NCI-H1105 treated with DMSO at 0.1 percent for 48 hours (cell line): ENCODE data around the gene CLRN2.

Experiments
- DNase-seq: peaks from one replicate; lab custom pipeline; 2025; lab: John Stamatoyannopoulos, UW

Gene CLRN2, protein sequence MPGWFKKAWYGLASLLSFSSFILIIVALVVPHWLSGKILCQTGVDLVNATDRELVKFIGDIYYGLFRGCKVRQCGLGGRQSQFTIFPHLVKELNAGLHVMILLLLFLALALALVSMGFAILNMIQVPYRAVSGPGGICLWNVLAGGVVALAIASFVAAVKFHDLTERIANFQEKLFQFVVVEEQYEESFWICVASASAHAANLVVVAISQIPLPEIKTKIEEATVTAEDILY

DNA sequence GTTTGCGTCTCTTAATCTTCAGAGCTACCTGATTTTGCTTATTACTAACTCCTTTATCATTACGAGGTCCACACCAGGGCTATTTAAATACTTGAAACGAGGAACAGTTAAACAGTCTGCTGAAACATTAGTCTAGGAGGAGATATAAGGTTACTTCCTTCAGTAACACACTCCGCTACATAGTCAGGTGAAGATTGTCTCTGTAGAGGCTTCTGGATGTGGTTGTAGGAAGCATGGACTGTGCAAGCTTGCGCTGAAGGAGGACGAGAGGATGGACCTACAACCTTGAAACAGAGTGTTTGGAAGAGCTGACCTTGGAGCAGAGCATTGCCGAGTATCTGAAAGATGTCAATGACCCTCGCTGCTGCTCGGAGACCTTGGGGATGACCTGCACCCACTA lies at the start of gene CLRN2:
Gene CLRN2, plus strand, starts transcription at position 301 of the 400 bp plus-strand sequence. CDS start 102 bp downstream, outside the sequence.
- no peak for DNase-seq

DNA sequence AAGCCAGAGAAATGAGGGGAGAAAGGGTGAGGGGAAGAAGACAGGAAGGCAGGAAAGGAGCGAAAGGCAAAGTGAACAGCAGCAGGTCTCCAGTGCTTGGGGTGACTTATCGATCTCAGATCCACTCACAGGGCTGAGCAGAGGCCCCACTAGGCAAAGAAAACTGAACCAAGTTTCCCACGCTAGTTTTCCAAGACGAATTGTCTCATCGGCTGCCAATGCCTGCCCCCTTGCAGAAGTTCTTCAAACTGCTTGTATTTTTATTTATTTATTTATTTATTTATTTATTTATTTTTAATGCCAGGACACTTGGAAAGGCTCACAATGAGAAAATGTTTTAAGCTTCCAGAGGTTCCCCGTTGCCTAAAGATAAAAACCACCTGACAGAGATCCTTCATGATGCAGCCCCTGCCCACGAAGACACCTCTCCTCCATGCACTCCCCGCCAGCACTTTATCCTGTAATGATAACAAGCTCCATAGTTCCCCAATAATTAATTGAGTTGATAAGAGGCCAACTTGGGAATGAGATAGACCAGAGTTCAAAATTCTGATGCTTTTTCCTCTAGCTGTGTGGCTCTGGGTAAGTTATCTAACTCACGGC lies 46.2 kb upstream of the CLRN2 start:
- DNase-seq: no peak

DNA sequence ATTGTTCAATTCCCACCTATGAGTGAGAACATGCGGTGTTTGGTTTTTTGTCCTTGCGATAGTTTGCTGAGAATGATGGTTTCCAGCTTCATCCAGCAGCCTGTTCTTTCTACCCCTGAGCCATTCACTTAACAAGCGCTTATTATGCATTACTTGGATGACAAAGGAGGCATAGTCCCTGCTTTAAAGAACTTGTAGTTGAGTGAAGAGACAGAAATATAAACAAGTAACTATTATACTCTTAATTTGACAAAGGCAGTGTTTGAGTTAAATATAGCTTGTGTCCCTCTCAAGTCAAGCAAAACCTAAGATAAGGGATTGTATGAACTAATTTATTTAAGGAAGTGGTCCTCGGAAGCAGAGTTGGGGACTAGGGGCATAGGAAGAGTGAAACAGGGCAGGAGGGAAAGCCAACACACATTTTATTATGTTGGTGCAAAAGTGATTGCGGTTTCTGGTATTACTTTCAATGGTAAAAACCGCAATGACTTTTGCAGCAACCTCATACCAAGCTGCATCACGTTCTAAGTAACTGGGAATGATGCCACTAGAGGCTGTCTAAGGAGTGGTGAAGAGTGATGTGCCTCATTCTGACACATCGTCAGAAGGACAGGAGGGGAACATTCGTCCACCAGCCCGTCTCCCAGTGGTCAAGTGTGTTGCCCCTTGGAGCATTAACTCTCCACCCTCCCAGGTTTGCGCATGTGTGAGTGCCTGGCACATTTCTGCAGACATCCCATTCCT lies 44.9 kb upstream of the CLRN2 start:
- no peak for DNase-seq

DNA sequence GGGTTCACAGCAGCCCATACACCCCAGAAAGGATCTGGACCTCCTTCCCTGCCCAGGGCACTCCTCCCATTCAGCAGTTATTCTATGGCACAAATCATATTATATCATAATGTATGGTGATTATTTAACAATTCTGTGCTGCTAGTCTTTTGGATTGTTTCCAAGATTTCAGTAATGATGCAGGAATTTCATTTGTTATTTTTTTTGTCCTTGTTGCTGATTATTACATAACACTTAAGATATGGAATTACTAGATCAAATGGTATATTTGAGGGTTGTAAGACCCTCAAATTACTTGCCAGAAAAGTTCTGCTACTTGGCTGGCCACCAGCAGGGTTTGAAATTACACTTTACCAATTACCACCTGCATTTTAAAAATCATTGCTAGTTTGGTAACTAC lies 39.5 kb upstream of the CLRN2 start:
- no peak for DNase-seq

DNA sequence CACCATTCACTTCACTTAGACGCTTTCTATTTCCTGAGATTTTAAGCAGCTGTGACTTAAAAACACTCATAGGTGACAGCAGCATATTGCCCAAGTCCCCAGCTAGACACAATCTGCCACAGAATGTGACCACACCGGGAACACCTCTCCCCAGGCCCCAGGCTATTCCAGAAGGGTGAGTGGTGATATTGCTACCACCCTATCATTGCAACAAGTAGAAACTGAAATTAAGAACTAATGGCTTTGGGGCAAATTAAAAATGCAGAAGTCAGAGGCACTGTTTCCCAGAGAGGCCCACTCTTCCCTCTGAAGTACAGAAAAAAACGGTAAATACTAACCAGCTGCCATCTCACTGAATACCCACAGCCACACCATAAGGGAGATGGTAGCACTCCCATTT lies 38.1 kb upstream of the CLRN2 start:
- no peak for DNase-seq

DNA sequence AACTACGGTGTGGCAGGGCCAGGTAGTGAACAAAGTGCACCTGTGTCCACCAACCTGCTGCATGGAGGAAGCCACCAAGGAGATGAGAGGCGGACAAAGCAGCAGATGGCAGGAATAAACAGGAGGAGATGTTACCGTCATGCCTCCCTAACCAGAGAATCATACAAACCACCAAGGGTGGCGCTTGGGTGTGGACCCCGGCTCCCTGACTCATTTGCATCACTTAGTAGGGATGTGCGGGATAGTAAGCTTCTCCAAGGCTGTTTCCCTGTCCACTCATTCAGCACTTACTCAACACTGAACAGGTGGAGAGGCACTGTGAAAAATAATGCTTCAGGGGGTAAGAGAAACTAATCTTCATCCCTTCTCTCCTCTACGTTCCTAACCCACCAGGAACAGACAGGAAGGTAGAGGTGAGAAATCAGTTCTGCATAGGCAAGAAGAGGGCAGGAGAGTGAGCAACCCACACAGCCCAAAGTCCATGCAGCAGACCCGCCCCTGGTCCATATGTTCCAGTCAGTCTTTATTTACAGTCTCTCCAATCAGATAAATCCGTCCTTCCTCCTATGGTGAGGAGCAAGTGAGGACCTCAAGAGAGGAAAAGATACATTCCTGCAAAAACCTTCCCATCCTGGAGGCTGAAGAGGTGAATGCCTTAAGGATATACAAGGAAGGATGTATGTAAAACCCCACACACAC lies 37.0 kb upstream of the CLRN2 start:
- DNase-seq: no peak

DNA sequence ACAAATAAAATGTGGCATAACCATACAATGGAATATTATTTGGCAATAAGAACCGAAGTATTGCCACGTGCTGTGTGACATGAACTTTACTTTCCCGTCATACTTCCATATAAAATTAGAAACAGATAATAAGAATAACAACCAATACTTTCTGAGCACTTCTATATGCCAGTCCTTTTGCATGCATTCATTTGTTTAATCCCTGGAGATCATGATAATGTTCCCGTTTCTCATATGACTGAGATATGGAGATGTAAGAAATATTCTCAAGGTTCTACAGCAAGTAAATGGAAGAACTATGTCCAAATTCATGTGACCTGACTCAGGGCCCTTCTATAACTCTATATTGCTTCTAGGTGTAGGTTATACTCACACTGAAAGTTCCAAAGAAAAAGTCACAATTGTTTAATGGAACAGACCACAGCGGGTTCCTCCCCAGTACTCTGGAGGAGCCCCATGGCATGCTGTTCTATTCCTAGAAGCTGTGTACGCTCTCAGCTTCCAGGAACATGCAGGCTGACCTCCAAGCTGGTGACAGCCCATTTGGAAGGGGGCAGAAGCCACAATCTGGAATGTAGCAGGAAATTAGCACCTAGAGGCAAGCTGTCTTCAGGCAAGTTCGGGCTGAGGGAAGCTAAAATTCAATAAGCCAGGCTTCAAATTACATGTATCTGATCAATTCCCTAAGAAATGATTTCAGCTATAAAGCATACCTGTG lies 34.6 kb upstream of the CLRN2 start:
- no peak for DNase-seq

DNA sequence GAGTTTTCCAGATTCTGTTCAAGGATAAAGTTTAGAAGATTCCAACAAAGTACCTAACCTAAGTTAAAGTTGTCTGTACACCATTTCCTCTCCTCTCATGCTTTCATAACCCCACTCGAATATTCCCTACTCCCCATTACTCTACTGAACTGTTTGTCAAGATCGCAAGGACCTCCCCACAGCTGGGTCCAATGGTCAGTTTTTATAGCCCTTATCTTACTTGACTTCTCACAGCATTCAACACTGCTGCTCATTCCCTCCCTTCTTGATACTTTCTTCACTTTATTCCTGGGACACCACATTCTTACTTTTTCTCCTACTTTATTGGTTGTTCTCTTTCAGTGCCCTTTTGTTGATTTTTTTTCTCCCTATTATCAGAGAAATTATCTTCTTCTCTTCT lies 34.0 kb upstream of the CLRN2 start:
- DNase-seq: no peak

DNA sequence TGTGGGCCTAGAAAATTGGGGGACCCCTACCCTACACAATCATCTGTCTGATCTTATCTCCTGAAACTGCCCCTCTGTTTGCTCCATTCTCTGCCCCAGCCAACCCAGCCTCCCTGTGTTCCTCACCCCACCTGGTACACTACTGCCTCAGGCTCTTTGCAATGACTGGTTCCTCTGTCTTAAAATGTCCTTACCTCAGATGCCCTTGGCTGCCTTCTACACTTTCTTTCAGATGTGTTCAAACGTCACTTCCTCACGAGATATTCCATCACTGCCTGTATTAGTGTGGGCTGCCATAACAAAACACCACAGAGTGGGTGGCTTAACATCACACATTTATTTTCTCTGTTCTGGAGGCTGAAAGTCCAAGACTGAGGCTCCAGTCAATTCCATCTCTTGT lies 32.2 kb upstream of the CLRN2 start:
- no peak for DNase-seq

DNA sequence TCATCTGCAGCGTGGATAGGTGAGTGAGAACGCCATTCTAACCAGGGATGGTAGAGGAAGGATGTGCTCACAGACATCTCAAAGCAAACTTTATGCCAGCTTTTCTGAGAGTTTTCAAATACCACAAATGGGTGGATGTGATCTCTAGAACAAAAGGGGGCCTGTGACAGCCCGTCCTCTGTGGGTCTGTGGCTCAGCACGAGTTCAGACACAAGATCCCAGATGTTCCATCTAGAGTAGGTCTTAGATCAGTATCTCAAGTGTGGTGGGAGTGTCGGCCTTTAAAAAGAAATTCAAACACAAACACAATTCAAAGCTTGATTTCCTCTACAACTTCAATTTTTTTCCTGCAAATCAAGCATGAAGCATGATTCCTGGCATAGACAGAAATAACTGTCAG lies 25.8 kb upstream of the CLRN2 start:
- no peak for DNase-seq

DNA sequence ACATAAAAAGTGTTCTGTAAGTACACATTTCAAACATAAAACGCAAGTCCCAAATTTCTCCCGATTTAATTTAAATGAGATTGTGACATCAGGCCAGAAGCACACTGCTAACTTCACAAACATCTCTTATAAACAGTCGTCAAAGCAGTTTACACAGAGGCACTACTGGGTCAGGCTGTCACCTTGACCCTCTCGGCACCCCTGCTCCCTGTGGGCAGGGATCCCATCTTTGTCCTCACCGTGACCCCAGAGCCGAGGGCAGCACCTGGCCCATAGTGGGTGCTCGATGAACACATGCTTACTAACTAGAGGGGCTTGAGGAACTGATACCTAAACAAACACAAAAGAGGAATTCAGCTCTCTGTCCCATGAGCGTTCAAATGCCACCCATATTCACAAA lies 25.2 kb upstream of the CLRN2 start:
- DNase-seq: no peak

DNA sequence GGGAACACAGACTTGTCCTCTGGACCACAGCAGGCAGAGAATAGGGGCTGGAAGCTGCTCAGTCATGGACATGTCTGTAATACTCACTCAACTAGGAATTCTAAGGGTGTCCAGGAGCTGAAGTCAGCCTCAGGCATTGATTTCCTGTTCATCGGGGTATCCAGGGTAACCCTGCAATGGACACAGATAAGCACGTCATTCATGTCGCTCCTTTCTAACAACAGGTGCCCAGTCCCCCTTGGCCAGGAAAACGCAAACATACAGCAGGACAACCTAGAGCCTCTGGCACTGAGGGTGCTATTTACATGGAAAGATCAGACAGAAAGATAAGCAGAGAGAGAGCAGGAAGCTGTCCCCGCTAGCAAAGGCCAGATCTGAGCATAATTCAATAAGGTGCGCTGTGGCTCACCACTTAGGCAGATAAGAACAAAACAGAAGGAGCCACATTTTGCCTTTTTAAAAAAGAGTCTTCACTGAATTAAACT lies 24.3 kb upstream of the CLRN2 start:
- peak; percentile 15 for DNase-seq

DNA sequence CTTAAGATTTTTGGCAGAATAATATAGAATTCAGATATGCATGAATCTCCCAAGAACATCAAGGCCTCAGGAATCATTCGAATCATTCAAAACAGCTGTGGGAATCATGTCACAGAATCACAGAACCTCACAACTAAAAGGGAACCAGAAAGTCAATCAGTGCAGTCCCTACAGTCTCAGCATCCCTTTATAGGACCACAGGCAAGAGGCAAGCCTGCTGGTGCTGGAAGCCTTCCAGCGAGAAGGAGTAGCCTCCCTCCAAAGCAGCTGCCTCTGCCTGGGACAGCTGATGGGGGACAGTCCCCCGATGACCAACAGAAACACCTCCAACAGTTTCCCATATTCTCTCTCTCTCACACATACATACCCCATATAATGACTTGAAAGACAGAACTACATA lies 23.8 kb upstream of the CLRN2 start:
- DNase-seq: no peak

DNA sequence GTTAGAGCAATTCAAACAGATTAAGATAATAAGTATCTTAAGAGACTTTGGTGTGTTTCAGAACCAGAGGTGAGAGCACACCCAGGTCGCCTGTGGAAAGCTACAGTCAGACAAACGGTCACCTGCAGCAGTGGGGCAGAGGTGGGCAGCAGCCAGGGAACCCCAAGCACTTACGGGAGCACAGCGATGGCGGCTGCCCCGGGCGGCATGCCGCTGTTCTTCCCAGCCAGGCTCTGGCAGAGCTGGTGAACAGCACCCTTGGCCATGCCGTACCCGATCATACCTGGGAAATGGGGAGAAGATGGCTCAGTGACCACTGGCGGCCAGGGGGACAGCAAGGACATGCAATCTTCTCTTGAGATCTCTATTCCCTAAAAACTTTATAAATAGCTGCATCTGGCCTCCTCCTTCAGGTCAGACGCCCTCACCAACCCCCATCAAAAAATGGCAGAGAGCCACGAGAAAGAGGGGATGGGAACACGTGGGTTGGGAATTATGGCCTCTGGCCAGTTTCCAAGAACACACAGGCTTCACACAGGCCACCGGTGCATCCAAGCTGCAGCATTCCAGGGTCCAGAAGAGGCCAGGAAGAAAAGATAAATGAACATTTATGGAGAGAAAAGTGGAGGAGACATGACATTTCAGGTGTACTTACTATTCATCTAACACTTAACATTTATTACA lies 22.8 kb upstream of the CLRN2 start:
- peak; percentile 65 for DNase-seq

DNA sequence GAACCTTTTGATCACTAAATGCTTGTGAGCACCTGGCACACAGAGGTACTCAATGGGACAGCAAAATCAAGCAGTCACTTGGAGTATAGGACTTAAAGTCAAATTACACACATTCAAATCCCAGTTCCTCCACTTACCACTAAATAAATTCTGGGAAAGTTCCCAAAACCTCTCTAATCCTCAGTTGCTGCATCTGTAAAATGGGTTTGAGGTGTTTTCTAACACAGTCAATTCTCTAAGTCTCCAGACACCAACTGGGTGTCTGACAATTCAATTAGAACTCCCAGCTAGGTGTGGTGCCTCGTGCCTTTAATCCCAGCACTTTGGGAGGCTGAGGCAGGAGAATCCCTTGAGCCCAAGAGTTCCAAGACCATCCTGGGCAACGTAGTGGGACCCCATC lies 22.1 kb upstream of the CLRN2 start:
- no peak for DNase-seq

DNA sequence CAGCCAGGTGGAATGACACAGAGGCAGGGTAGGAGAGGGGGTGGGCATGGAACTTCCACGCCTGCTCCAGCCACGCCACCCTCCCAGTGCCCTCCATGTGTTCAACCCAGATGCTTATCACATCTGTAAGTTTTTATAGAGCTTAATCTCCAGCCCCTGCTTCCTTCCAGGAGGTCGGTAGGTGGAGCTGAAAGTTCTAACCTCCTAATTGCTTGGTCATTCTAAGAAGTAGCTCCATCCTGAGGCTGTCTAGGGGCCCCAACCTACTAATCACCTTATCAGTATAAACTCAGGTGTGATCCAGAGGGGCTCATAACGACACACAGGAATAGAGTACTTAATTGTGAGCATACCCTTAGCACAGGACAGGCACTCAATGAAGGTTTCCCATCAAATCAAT lies 21.3 kb upstream of the CLRN2 start:
- DNase-seq: no peak

DNA sequence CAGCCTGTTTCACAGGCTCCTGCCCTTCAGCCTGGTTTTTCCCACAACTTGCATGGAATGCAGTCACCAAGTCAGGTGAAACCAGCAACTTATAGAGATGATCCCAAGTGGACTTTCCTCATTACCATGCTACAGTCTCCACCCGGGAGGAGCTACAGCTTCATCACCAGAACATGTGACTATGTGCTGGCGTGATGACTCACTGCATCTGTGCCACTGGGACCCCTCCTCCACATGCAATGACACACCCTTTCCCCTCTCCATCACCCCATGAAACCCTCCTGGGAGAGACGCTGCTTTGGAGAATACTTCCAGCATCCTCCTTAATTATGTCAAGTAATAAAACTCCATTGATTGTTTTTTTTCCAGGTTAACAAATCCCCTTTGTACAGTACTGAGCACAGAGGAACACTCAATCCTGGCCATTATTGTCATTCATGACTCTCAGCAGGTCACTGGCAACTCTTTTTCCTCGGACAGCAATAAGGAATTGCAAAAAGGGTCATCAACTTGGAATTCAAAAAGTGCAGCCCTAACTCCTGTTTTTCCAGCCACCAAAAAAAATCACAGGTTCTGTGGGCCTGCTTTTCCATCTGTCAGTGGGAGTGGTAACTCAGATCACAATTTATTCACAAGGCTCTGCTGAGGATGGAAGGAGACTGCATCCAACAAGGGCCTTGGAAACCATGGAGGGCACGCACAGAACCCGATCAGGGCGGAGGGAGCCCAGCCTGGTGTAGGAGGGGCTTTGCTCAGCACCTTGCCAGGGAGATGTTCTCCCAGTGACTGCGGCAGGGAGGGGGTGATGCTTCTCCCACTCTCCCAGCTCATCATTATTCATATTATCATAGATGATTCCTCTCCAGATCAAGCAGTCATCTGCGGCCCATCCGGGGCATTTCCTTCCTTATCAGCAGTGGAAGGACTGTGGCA lies 20.4 kb upstream of the CLRN2 start:
- no peak for DNase-seq

DNA sequence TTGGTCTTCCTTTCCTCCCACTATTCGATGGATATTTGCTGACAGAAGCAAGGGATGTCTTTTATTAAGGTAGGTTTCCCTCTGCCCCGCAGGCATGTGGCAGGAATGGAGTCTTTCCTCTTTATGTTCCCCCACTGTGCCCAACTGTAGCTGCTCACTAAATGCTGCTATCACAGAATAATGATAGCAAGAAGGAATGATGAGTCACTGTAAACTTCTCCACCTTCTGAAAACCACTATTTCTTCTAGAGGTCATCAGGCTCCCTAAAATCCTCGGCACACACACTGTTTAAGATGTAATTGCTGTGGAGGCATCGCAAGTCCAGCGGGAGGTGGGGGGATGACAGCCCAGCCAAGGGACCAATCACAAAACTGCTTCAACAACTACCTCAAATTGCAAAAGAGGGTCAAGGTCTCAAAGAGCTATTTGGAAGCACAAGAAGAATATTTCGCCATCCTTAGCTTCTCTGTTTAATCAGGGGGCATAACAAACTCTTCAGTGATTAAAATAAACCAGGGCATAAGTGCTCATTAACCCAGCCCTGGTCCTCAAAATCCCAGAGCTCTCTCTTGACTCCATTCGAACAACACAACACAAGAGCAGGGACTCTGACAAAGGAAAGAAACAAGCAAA lies 17.0 kb upstream of the CLRN2 start:
- no peak for DNase-seq

DNA sequence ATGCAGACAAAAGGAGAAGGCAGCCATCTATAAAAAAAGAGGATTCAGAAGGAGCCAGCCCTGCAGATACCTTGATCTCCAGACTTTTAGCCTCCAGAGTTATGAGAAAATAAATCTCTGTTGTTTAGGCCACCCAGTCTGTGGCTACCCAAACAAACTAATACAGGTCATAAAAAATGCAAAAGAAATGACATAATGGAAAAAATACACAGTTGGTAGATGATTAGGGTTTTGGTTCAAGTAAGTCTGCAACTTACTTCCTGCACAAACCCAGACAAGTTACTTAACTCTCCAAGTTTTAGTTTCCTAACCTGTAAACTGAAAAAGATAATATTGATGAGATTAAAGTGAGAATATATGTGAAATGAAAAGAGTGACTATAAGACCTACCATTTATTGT lies 14.4 kb upstream of the CLRN2 start:
- no peak for DNase-seq

DNA sequence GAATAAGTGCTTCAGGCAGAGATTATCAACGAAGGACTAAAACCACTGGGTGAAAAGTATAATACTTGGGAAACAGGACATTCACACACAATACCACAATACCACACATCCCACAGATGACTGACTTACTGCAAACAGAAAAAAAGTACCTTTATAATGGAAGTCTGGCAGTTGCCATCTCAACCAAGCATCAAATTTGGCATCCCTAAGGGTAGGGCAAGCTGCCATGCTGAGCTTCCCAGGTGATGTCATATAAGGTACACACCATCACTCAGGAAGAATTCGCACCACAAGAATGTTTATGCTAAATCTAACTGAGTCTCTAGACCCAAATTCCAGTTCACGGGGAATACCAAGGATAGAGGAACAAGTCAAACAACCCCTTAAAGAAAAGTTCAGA lies 12.2 kb upstream of the CLRN2 start:
- DNase-seq: no peak
